ENCODE results near the gene PODXL. TPM values are rescaled to one million over a fixed set of nuclear protein-coding genes. Genes with fewer than 3 reads are reported as not detected.
"Not testable (repeated sequence)": the region's sequence is repeated elsewhere in the genome, so short reads cannot be mapped to it uniquely, and the experiment has no call there.

PODXL gene
- total RNA-seq, 1 donor from 2014 or later: 194 TPM

- no peak for DNase-seq (ENCODE audit: low read depth in 2 of 2)
These were observed 60.5 kb downstream of the PODXL start for GRCh38 chr7:131495669-131496498.

DNA sequence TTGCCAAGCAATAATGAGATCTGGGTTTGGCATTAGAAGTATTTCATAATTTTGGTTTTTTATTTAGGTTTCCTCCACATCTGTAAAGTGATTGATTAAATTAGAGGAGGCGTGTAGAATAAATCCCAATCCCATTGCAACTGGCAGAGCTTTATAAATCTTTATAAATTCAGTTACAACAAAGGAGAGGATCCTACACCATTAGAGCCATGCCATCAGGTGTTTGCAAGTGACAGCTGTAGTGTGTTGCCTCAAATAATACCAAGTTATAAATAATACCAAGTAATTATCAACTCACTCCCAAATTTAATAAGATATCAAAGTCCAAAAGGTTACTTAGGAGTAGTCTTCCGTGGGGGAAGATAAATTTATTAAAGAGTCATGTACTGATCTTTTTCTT is 62.2 kb downstream of the PODXL start:
- DNase-seq (ENCODE audit: low read depth in 2 of 2): no peak

DNA sequence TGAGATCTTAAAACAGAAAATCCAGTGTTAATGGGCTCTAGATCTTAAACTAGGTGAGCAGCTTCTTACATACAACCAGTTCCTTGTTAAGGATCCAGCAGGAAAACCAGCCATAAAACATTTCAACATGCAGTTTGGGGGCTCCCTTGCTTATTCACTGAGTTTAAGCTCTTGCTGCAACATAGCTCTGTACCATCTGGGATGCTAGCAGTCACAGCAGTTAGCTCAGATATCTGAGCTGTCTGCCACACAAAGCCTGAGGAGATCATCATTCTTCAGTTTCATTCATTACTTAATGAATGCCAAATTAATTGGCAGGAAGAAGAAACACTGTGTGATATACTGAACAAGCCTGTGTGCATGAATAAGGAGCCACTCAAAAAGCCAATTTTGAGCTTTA is 62.8 kb downstream of the PODXL start:
- DNase-seq (ENCODE audit: low read depth in 2 of 2): no peak

DNA sequence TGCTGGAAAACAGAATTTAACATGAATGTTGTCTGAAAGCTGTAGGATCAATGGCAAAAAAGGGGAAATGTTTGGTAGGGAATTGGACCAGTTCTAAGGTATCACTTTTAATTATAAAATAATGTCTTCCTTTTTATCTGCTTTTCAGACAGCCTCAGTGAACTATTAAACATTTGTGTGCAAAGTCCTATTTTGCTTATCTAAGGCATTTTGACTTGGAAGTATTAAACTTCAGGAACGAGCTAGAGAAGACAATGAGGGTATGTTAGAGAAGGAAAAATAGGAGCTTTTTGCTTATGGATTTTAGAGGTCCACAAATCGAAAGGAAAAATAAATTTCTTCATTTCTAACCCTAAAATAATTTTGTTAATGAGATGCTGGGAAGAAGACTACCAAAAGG is 63.3 kb downstream of the PODXL start:
- DNase-seq (ENCODE audit: low read depth in 2 of 2): no peak

GRCh38 chr7:131489881-131490280 is 66.5 kb downstream of the PODXL start:
- DNase-seq (ENCODE audit: low read depth in 2 of 2): no peak

- no peak for DNase-seq (ENCODE audit: low read depth in 2 of 2)
These were observed 67.2 kb downstream of the PODXL start for GRCh38 chr7:131489196-131489595.

DNA sequence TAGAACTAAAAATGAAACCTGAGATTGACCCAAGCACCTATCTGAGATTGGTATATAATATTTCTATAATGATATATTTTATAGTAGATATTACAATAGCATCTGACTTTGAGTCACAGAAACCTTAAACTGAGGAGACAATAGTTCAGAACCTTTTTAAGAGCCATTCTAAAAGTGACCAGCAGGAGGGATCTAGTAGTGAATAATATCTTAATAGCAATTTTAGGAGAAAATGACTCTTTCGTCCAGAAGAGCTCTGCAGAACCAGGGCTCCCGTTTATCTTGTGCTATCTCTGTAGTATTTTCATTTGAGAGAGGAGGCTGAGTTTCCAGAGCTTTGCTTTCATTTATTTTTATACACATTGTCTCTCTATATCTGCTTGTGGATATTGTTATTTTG is 68.1 kb downstream of the PODXL start:
- peak in 1 of 2 donors; percentile 48 for DNase-seq (ENCODE audit: low read depth in 2 of 2)

DNA sequence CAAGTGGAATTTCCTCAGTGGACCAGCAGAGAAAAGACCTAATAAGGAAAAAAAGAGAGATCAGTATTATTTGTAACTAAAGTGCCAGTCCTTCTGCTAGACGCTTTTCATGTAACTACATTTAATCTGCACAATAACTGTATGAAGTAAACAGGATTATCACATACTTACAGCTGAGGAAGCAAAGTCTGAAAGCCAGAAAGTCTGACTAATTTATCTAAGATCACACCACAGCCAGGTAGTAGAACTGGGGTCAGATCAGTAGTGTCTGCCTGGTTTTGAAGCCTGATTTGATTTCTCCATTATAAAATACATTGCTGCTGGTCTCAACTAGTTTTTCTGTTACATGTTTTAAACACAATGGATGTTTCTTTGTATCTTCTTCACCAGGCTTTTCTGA is 69.2 kb downstream of the PODXL start:
- peak in 1 of 2 donors; percentile 55 for DNase-seq (ENCODE audit: low read depth in 2 of 2)

GRCh38 chr7:131486346-131486745 is 70.1 kb downstream of the PODXL start:
- peak in 1 of 2 donors; percentile 62 for DNase-seq (ENCODE audit: low read depth in 2 of 2)

GRCh38 chr7:131483586-131483985 is 72.8 kb downstream of the PODXL start:
- DNase-seq (ENCODE audit: low read depth in 2 of 2): no peak

GRCh38 chr7:131482800-131483199 is 73.6 kb downstream of the PODXL start:
- DNase-seq (ENCODE audit: low read depth in 2 of 2): no peak

DNA sequence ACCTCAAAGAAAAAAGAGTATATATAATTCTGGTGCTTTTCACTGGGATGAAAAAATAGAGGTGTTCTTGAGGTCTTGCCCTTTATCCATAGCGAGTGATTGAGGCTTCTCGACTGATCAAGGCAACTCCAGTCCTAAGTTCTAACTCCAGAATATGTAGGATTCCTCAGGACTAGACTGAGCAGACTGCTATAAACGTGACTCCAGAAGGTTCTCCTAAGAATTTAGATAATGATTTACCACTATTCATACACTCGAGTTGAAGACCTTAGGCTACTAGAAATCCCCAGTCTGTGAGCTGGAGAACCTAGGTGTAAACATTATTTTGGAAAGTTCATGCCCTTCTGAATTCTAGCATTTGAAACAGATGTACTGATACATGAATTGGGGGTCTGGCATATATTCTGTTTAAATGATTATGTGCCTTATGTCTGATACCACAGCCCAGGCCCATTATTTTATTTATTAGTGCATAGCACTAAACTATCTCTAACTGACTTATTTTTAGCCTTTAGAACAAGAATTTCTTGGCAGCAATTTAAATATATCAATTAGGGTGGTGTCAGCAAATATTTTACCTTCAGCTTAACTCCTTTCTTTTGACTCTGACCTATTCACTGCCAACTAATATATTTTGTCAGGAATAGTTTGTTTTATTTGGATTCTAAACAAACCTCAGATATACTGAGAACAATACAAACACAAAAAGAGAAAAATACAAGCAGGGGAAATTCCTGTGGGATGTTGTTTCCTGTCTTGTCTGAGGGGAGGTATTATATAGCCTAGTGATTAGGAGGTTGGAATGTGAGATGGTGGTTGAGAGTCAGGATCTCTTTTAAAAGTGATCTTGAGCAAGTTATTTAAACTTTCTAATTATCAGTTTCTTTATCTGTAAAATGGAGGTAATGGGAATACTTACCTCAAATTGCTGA is 75.8 kb downstream of the PODXL start:
- peak; percentile 33 to 85 for DNase-seq (ENCODE audit: low read depth in 2 of 2)

- no peak for DNase-seq (ENCODE audit: low read depth in 2 of 2)
These were observed 79.7 kb downstream of the PODXL start for GRCh38 chr7:131476740-131477139.

DNA sequence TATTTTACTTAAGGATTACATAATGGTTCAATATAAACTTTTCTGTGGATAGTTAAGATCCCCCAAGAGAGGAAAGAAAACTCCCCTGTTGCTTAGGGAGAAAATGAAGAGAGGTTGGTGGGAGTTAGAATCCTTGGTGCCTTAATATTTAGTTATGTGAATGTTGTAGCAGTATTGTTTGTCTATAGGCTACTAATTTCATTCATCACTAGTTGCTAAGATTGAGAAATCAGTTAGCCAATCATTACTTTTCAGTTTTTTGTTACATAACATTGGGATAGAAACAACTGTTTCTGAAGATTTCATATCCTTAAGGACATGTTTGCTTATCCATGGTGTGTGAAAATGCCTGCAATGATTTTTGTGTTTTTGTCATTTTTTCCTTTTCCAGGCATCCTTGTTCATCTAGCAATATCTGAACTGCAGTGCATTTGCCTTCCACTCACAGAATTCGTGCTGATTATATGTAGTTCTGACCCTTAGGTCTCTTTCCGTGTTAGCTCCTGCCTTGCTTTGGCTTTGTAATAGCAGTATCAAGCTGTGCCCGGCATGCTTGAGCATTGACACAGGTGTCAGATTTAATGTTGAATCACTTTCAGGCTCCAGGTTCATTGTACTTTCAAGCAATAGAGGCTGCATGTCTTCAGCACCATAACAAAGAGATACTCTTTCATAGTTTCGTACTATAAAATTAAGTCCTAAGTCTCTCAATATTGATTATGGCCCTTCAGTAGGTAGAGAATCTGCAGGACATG is 85.0 kb downstream of the PODXL start:
- DNase-seq (ENCODE audit: low read depth in 2 of 2): no peak

DNA sequence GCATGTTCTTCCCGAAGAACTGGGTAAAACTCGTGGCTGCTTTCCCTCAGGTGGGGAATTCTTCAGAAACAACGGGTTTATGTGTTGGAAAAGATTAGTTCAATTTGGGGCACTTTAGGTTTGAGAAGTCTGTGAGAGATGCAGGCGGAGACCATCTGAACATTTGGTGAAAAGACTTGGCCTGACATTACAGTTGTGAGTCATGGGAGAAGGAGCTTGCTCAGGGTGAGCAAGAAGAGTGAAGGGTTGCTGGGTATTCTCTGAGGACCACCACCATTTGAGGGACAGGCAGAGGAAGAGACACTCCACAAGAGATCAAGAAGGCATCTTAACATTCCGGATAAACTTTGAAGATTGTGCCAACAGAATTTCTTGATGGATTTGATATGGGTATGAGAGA is 88.6 kb downstream of the PODXL start:
- DNase-seq (ENCODE audit: low read depth in 2 of 2): no peak

DNA sequence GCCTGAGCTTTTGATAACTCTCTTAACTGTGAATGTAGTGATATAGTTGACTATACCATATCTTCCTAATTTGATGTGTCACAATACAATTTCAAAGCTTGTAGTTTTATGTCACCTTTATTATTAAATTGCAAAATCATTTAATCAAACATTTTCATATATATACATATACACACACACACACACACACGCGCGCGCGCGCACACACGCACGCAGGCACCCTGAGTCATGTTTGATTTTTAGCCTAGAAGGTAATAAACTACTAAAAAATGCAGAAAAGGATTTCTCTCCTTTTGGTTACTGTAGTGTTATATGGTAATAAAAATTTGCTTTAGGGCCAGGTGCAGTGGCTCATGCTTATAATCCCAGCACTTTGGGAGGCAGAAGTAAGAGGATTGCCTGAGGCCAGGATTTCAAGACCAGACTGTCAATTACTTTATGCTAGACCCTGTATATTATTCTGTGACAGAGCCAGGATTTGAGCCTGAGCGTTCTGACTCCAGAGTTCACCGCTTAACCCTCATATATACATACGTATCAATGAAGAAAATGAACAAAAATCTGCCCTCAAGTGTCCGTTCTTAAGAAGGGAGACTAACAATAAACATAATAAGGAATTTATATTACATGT is 89.6 kb downstream of the PODXL start:
- no peak for DNase-seq (ENCODE audit: low read depth in 2 of 2)

DNA sequence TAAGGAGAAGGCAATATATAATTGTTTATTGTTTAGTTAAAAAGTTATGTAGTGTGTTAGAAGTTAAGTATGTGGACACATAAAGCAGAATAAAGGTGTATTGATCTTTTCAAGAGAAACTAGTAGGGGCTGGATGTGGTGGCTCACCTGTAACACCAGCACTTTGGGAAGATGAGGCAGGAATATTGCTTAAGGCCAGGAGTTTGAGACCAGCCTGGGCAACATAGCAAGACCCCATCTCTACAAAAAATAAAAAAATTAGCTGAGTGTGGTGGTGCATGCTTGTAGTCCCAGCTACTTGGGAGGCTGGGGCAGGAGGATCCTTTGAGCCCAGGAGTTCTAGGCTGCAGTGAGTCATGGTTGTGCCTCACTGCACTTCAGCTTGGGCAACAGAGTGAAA is 93.7 kb downstream of the PODXL start:
- DNase-seq (ENCODE audit: low read depth in 2 of 2): not testable (repeated sequence)

- no peak for DNase-seq (ENCODE audit: low read depth in 2 of 2)
These were observed 94.4 kb downstream of the PODXL start for GRCh38 chr7:131462059-131462458.

DNA sequence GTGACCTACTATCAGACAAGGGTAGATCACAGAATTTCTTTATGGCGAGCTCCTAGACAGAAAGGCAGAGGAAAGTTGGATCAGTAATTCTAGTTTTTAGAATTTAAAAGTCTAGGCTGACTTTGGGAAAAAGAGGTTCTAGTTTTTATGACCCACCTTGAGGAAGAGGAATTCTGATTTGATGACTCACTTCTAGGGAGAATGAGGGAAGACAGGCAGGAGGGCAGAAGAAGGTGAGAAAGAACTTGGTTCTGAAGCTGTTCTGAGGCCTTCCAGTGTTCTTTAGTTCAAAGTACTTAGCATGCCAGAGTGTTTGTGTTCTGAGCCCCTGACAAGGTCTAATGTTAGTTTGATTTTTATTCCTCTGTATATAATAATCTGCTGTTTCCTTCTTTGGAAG is 97.2 kb downstream of the PODXL start:
- no peak for DNase-seq (ENCODE audit: low read depth in 2 of 2)

- DNase-seq (ENCODE audit: low read depth in 2 of 2): no peak
These were observed 100.1 kb downstream of the PODXL start for GRCh38 chr7:131456338-131456737.

DNA sequence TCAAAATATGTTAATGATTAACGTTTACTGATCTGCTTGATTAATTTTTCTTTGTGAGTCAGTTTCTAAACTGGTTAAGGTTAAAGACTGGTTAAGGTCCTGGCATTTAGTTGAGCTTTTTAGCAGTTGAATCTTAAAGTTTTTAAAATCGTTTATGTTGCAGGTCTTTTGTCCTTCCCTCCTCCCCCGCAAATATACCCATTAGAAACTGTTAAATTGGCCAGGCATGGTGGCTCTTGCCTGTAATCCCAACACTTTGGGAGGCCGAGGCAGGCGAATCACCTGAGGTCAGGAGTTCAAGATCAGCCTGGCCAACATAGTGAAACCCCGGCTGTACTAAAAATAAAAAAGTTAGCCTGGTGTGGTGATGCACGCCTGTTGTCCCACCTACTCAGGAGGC is 100.9 kb downstream of the PODXL start:
- DNase-seq (ENCODE audit: low read depth in 2 of 2): no peak

Data from dermis microvascular lymphatic vessel endothelial cell (primary cell).